ENCODE data around the gene TP53BP1.

DNA sequence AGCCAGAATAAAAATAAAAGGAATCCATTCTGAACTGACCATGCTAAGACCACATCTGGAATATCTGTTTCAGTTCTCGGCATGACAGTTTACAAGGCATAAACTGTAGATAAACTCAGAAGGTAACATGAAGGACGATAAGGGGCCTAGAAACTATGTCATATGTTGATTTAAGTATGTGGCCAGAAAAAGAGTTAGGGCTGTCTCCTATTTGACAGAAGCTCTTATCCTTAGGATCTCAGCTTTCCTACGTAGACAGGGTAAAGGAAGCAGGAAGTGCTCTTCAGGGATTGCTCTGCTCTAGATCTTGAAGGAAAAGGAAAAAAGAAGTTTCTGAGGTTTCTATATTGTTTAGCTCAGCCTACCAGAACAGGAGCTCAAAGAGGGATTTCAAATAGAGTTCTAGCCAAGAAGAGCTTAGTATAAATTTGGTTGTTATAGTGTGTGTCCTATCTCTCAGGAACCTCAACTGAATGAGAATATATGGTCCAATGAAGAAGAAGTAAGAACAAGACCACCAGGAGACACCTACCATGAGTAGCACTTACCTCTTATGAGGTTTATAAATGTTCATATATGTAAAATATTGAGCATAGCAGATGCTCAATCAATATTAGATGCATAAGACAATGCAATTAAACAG lies 59.2 kb downstream of the TP53BP1 start:
- TF ChIP-seq, protein P1, sequence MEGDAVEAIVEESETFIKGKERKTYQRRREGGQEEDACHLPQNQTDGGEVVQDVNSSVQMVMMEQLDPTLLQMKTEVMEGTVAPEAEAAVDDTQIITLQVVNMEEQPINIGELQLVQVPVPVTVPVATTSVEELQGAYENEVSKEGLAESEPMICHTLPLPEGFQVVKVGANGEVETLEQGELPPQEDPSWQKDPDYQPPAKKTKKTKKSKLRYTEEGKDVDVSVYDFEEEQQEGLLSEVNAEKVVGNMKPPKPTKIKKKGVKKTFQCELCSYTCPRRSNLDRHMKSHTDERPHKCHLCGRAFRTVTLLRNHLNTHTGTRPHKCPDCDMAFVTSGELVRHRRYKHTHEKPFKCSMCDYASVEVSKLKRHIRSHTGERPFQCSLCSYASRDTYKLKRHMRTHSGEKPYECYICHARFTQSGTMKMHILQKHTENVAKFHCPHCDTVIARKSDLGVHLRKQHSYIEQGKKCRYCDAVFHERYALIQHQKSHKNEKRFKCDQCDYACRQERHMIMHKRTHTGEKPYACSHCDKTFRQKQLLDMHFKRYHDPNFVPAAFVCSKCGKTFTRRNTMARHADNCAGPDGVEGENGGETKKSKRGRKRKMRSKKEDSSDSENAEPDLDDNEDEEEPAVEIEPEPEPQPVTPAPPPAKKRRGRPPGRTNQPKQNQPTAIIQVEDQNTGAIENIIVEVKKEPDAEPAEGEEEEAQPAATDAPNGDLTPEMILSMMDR (IDR thresholded peaks at IDR 0.05), result no peak
- no peak for TF ChIP-seq POLR2A (IDR thresholded peaks at IDR 0.05)

All from esophagus squamous epithelium (tissue), 4 donors.